Nephron progenitor cell (in vitro differentiated cells): ENCODE measurements around the gene CBX1.

Experiments
- DNase-seq: peaks from one replicate; pipeline ENCODE4 v3.0.0; 2021
- H3K27ac Mint-ChIP-seq: 2 replicates; pipeline ENCODE4 v1.8.0; 2021; ENCODE audit warnings: mild to moderate bottlenecking, moderate library complexity, mixed read lengths
- H3K27me3 Mint-ChIP-seq: 2 replicates; pipeline ENCODE4 v1.8.0; 2021; ENCODE audit warnings: mild to moderate bottlenecking, low read depth, mixed read lengths; ENCODE audit not compliant: poor library complexity
- H3K36me3 Mint-ChIP-seq: 2 replicates; pipeline ENCODE4 v1.8.0; 2021; ENCODE audit warnings: low read depth, mixed read lengths
- H3K4me1 Mint-ChIP-seq: 2 replicates; pipeline ENCODE4 v1.8.0; 2021; ENCODE audit warnings: mixed read lengths
- H3K4me3 Mint-ChIP-seq: 2 replicates; pipeline ENCODE4 v1.8.0; 2021; ENCODE audit warnings: mild to moderate bottlenecking, moderate library complexity, mixed read lengths
- H3K9me3 Mint-ChIP-seq: 2 replicates; pipeline ENCODE4 v1.8.0; 2021; ENCODE audit warnings: mild to moderate bottlenecking, moderate library complexity, mixed read lengths
- CTCF ChIP-seq: fragments of 200-600 bp; sonication (generic); IDR thresholded peaks from 2 replicates; pipeline ENCODE4 v1.5.0; 2021; ENCODE audit warnings: antibody characterized with exemption

The CBX1 gene

GRCh38 chr17:48023400-48024148, 77.7 kb downstream of the CBX1 start:
- peaks cover 51% of the 10 kb centered on the region for H3K4me1 Mint-ChIP-seq
- H3K36me3 Mint-ChIP-seq: no peaks in the 10 kb centered on the region
- peak; percentile 87 for DNase-seq
- H3K27ac Mint-ChIP-seq: no peak overlapping the region
- TF ChIP-seq CTCF: no peak
- peak overlapping the region; percentile 87 for H3K4me3 Mint-ChIP-seq
- peaks cover 28% of the 10 kb centered on the region for H3K27me3 Mint-ChIP-seq
- no peaks in the 10 kb centered on the region for H3K9me3 Mint-ChIP-seq

- Mint-ChIP-seq H3K4me1 (peaks cover 57% of the 10 kb centered on the region), H3K9me3 (no peaks in the 10 kb centered on the region), H3K27me3 (peaks cover 32% of the 10 kb centered on the region), H3K27ac (no peak overlapping the region), H3K4me3 (peak overlapping the region; percentile 87), H3K36me3 (no peaks in the 10 kb centered on the region)
- DNase-seq: no peak
- TF ChIP-seq CTCF: no peak
Measured at GRCh38 chr17:48022901-48023300, 78.4 kb downstream of the CBX1 start.

- no peak overlapping the region for H3K4me3 Mint-ChIP-seq
- no peaks in the 10 kb centered on the region for H3K36me3 Mint-ChIP-seq
- H3K4me1 Mint-ChIP-seq: peaks cover 56% of the 10 kb centered on the region
- no peak for TF ChIP-seq CTCF
- no peak for DNase-seq
- H3K27ac Mint-ChIP-seq: no peak overlapping the region
- no peaks in the 10 kb centered on the region for H3K9me3 Mint-ChIP-seq
- peaks cover 35% of the 10 kb centered on the region for H3K27me3 Mint-ChIP-seq
Measured at GRCh38 chr17:48021934-48022333, 79.3 kb downstream of the CBX1 start.
